GM12873 (cell line): Measurements from ENCODE around the gene CDK1.

Source experiments
- TF ChIP-seq, protein P1 (sequence below): IDR thresholded peaks from 2 replicates; pipeline ENCODE4 v1.5.1; 2012; ENCODE audit warnings: low read depth, mild to moderate bottlenecking, moderate library complexity, low read length, control low read depth; ENCODE audit not compliant: insufficient read depth; ENCODE audit errors: missing control alignments

The CDK1 gene

GRCh38 chr10:60757420-60757895, 20.8 kb upstream of the CDK1 start:
- TF ChIP-seq, protein P1, sequence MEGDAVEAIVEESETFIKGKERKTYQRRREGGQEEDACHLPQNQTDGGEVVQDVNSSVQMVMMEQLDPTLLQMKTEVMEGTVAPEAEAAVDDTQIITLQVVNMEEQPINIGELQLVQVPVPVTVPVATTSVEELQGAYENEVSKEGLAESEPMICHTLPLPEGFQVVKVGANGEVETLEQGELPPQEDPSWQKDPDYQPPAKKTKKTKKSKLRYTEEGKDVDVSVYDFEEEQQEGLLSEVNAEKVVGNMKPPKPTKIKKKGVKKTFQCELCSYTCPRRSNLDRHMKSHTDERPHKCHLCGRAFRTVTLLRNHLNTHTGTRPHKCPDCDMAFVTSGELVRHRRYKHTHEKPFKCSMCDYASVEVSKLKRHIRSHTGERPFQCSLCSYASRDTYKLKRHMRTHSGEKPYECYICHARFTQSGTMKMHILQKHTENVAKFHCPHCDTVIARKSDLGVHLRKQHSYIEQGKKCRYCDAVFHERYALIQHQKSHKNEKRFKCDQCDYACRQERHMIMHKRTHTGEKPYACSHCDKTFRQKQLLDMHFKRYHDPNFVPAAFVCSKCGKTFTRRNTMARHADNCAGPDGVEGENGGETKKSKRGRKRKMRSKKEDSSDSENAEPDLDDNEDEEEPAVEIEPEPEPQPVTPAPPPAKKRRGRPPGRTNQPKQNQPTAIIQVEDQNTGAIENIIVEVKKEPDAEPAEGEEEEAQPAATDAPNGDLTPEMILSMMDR, result no peak

DNA sequence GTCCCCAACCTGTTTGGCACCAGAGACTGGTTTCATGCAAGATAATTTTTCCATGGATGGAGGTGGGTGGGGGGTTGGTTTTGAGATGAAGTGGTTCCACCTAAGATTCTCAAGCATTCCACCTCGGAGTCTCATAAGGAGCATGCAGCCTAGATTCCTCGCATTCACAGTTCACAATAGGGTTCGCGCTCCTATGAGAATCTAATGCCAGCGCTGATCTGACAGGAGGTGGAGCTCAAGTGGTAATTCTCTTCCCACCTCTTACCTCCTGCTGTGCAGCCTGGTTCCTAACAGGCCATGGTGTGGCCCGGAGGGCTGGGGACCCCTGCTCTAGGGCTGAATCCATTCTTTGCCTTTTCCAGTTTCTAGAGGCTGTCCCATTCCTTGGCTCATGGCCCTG, 19.1 kb upstream of the CDK1 start:
- TF ChIP-seq, protein P1, result no peak

DNA sequence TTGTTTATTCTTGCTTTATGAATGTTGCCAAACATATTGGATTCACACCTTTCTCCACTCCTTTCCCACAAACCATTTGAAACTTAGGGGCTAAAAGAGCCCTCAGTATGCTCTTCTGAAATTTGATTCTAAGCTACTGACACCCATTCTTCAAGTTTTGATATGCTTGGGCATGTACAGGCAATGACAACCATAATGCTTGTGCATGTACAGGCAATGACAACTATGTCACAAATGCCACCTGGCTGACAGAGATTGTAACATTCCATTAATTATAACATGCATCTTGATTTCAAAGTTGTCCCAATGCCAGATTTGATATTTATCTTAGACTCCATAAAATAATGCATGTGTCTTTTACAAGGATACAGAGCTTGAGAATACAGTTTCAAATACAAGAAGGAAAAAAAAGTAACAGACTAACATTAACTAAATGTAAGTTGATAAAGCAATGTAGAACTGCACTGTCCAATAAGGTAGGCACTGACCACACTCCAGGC, 17.5 kb upstream of the CDK1 start:
- TF ChIP-seq, protein P1, result no peak

- TF ChIP-seq, protein P1, result no peak
Observed at GRCh38 chr10:60762554-60762953, 15.7 kb upstream of the CDK1 start.

DNA sequence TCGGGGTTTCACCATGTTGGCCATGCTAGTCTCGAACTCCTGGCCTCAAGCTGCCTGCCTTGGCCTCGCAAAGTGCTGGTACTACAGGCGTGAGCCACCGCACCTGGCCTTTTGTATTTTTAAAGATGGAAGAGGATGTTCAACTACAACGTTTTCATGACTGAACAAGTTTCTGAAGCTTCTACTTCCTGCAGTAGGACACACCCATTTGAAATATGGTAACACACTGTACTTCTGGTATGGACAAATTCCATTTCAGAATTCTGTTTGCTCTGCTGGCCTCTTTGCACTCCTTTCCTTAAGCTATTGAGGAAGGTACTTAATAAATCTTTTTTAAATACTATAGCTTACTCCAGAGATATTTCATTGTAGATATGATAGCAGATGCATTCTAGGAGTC, 10.9 kb upstream of the CDK1 start:
- TF ChIP-seq, protein P1, result no peak

DNA sequence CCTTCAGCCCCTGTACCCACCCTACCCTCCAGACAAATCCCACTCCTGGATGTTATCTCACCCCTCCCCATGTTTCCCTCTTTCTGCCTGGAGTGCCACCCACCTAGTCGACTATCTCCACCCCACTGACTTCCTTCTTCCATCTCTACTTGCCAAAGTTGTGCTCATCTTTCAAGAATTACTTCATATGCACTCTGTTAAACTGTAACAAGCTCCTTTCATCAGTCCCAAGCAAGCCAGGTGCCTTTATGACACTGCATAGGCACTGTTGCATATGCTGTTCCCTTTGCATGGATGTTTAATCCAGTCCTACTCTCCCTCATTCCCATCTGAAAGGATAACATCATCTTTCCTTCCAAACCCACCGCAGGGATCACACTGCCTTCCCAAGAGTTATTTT, 8.9 kb upstream of the CDK1 start:
- TF ChIP-seq, protein P1, result no peak

DNA sequence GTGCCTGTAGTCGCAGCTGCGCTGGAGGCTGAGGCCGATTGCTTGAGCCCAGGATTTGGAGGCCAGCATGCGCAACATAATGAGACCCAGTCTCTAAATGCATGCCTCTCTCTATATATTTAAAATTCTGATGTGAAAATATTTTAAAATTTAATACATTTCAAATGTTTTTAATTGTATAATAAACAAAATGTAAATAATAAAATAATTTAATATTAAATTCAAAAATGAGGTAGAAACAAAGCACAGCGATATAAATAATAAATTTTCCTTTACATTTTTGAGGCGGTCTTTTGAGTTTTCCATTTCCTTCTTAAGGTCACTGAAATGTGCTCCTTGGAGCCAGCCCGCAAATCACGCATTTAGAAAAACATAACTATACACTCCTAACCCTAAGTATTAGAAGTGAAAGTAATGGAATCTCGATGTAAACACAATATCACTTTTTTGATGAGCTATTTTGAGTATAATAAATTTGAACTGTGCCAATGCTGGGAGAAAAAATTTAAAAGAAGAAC, 523 bp upstream of the CDK1 start:
- TF ChIP-seq, protein P1, result no peak
